ENCODE measurements around the gene COL20A1.

Gene COL20A1

DNA sequence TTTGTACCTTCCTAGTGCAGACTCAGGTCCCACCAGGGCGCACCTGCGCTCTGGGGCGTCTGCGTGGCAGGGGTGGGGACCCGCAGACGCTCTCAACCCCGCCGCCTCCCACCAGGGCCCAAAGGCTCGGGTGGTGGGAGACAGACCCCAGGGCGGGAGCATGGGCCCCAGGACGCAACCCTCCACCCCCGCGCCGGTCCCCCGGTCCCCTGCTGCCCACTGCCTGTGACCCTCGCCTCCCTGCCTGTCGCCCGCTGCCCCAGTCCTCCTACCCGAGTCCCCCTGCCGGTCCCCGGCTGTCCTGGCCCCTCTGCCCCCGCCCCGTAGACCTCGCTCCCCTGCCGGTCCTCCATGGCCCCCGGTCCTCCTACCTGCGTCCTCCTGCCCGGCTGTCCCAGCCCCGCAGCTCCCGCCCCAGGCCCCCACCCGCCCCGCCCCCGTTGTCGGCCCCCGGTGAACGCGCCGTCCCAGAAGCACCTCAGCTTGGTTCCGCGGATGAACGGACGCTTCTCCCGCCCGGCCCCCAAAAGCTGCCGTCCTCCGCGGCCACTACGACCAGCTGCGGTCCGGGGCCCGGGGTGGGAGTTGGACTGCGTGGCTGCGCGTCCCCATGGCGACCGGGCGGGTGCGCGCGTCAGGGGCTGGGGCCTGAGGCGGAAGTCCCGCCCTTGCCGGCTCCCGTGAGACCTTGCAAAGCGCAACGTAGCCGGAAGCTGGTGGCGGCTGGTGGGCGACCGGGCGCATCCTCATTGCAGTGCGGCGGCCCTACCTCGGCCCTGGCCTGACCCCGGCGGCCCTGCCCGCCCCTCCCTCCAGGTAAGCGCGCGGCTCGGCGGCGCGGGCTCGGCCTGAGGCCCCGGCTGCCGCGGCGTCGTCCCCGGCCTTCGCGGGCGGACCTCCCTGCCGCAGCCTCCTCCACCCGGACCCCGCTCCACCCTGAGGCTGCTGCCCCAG is 20.6 kb upstream of the COL20A1 start, which contains the start of gene ARFGAP1:
ARFGAP1 (plus strand) TSS at position 709 of the 954 bp plus-strand sequence. CDS start 2,768 bp downstream, outside the sequence.
- 0 out of 2 replicates have a peak, but pooled peaks cover 4% of the 10 kb centered on the region for H3K4me1 ChIP-seq (ENCODE audit: control insufficient read depth, insufficient read depth, low read length)
- H3K9ac ChIP-seq (ENCODE audit: low read depth, low read length) = peak within 1 kb of the TSS; percentile 63; the same call in 1 of the 2 replicates
- peak within 1 kb of the TSS; percentile 42 for H3K27ac ChIP-seq (ENCODE audit: low read depth, low read length)
- H3K27me3 ChIP-seq (ENCODE audit: control insufficient read depth, insufficient read depth, low read length) = no peaks in the 10 kb centered on the region
- peaks cover 24% of the 10 kb centered on the region for H3K36me3 ChIP-seq (ENCODE audit: control insufficient read depth, insufficient read depth, low read length)
- H3K9me3 ChIP-seq (ENCODE audit: control insufficient read depth, insufficient read depth, low read length) = no peaks in the 10 kb centered on the region
- H3K4me3 ChIP-seq (ENCODE audit: low read depth, low read length) = peak within 1 kb of the TSS; percentile 84

DNA sequence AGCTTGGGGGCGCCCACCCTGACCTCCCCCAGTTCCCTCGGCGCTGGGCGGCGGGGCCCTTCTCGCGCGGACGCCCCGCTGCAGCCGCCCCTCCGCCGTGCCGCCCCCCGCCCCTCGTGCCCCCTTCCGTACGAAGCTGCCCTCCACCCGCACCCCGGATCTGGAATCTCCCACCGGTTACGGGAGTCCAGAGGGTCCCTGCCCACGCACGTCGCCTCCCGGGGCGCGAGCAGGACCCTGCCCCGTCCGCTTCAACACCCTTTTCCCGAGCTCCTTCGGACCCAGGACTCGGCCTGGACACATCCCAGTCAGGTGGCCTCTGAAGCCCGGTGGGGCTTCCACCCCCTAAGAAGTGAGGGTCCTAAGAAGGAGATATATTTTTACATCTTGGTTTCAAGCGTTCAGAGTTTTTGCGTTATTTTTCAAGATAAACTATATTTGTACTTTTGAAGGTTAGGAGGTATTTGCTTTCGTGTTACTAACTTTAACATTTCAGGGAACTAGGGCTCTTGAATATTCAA is 19.9 kb upstream of the COL20A1 start:
- H3K4me1 ChIP-seq (ENCODE audit: control insufficient read depth, insufficient read depth, low read length) = 0 out of 2 replicates have a peak, but pooled peaks cover 4% of the 10 kb centered on the region
- peaks cover 31% of the 10 kb centered on the region for H3K36me3 ChIP-seq (ENCODE audit: control insufficient read depth, insufficient read depth, low read length)
- H3K27me3 ChIP-seq (ENCODE audit: control insufficient read depth, insufficient read depth, low read length) = no peaks in the 10 kb centered on the region
- no peaks in the 10 kb centered on the region for H3K9me3 ChIP-seq (ENCODE audit: control insufficient read depth, insufficient read depth, low read length)
- peak overlapping the region; percentile 42 for H3K27ac ChIP-seq (ENCODE audit: low read depth, low read length)
- H3K4me3 ChIP-seq (ENCODE audit: low read depth, low read length) = peak overlapping the region; percentile 84
- peak overlapping the region; percentile 63; the same call in 1 of the 2 replicates for H3K9ac ChIP-seq (ENCODE audit: low read depth, low read length)

DNA sequence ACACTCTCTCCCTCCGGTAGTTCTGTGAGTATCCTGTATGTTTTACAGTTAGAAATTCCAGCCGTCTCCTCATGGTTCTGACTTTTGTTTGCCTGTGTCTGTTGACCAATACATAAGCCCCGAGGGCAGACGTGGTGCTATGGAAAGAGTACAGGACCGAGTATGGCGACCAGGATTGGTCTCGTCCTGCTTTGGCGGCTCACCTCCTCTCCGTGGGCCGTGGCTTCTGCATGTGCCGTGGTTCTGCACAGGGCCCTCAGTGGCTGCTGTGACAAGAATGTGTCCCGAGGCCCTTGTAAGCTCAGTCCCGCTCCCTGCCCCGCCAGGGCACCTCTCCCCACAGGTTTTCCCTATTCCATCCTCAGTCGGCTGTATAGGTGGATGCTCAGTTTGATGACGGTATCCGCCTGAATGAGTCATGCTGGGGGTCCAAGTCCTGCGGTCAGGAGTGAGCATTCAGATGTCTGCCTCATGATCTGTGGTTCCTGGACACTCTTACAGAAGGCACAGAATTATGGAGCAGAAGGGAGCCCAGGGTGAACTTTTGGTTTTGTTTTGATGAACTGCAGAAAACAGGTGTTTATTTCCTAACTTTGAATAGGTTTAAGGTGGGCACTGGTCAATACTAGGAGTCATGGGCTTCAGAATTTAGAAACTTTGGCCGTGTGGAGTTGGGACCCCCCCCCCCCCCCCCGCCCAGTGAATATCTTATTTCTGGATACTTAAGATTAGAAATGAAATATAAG is 19.2 kb upstream of the COL20A1 start:
- H3K27ac ChIP-seq (ENCODE audit: low read depth, low read length) = no peak overlapping the region
- no peaks in the 10 kb centered on the region for H3K9me3 ChIP-seq (ENCODE audit: control insufficient read depth, insufficient read depth, low read length)
- no peak overlapping the region for H3K9ac ChIP-seq (ENCODE audit: low read depth, low read length)
- H3K4me3 ChIP-seq (ENCODE audit: low read depth, low read length) = peak overlapping the region; percentile 84
- 0 out of 2 replicates have a peak, but pooled peaks cover 4% of the 10 kb centered on the region for H3K4me1 ChIP-seq (ENCODE audit: control insufficient read depth, insufficient read depth, low read length)
- no peaks in the 10 kb centered on the region for H3K27me3 ChIP-seq (ENCODE audit: control insufficient read depth, insufficient read depth, low read length)
- peaks cover 38% of the 10 kb centered on the region for H3K36me3 ChIP-seq (ENCODE audit: control insufficient read depth, insufficient read depth, low read length)

DNA sequence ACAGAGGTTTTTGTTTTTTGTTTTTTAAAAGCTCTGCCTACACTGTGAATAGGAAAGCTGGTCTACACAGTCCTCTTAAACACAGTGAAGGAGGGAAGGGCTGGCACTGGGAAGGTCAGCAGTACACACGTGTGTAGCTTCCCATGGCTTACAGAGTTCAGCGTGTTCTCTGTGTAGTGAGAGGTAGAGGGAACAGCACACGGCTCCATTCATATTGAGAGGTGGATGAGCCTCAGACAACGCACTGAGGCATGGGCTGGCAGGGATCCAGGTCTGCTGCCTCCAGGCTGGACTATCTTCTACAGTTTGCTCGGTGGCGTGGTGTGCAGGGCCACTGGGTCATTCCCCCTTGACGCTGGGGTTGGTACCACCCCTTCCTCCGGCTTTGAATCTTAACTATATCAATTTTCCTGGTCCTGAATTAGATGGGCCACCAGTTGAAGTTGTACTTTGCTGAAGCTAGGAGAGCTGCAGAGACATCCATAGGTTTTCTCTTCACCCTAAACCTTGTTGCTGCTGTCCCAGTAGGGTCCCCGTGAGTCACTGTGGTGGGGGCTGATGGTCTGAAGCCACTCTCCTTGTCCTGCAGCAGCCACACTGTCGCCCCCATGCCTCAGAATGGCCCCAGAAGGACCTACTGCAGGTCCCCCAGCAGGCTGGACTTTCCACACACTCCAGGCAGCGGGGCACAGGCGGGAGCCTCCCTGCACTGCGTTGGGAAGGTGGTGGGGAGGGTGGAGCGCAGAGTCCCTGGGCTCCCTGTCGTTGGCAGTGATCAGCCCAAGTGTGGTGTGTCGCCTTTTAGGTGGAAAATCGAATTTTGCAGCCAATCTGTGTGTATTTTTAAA is 18.4 kb upstream of the COL20A1 start:
- Histone ChIP-seq H3K4me3 (ENCODE audit: low read depth, low read length) (no peak overlapping the region), H3K27ac (ENCODE audit: low read depth, low read length) (no peak overlapping the region), H3K36me3 (ENCODE audit: control insufficient read depth, insufficient read depth, low read length) (peaks cover 45% of the 10 kb centered on the region), H3K4me1 (ENCODE audit: control insufficient read depth, insufficient read depth, low read length) (0 out of 2 replicates have a peak, but pooled peaks cover 4% of the 10 kb centered on the region), H3K27me3 (ENCODE audit: control insufficient read depth, insufficient read depth, low read length) (no peaks in the 10 kb centered on the region), H3K9ac (ENCODE audit: low read depth, low read length) (no peak overlapping the region), H3K9me3 (ENCODE audit: control insufficient read depth, insufficient read depth, low read length) (no peaks in the 10 kb centered on the region)

DNA sequence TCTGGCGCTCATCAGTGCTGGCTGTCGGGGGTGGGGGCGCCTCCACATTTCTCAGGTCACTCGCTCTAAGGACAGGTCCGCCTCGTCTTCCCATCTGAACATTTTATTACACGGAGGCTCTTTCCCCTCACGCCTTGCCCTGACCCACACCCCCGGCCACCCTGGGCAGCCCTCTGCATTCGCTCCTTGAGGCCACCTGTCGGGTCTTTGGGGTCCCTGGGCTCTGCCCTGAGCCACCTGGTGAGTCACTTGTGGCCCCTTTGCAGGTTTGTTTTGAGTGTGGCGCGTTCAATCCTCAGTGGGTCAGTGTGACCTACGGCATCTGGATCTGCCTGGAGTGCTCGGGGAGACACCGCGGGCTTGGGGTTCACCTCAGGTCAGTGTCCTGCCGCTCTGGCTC is 17.2 kb upstream of the COL20A1 start:
- Histone ChIP-seq H3K27ac (ENCODE audit: low read depth, low read length) (no peak overlapping the region), H3K27me3 (ENCODE audit: control insufficient read depth, insufficient read depth, low read length) (no peaks in the 10 kb centered on the region), H3K4me3 (ENCODE audit: low read depth, low read length) (no peak overlapping the region), H3K36me3 (ENCODE audit: control insufficient read depth, insufficient read depth, low read length) (peaks cover 55% of the 10 kb centered on the region), H3K9me3 (ENCODE audit: control insufficient read depth, insufficient read depth, low read length) (no peaks in the 10 kb centered on the region), H3K4me1 (ENCODE audit: control insufficient read depth, insufficient read depth, low read length) (0 out of 2 replicates have a peak, but pooled peaks cover 4% of the 10 kb centered on the region), H3K9ac (ENCODE audit: low read depth, low read length) (no peak overlapping the region)

DNA sequence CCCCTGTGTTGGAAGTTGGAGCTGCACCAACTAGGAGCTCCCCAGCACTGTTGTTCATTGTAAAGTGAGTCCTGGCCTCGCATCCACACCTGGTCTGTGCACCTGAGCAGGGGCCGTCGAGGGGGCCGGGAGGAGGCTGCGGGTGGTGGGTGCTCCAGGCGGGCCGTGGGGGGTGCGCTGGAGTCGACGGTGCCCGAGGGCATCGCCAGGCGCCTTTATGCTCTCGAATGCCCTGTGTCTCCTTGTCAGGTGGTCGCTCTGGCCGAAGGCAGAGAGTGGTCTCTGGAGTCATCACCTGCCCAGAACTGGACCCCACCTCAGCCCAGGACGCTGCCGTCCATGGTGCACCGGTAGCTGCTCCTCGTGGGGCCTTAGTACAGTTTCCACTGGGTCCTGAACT is 16.0 kb upstream of the COL20A1 start:
- Histone ChIP-seq H3K9ac (ENCODE audit: low read depth, low read length) (no peak overlapping the region), H3K4me3 (ENCODE audit: low read depth, low read length) (no peak overlapping the region), H3K9me3 (ENCODE audit: control insufficient read depth, insufficient read depth, low read length) (no peaks in the 10 kb centered on the region), H3K36me3 (ENCODE audit: control insufficient read depth, insufficient read depth, low read length) (peaks cover 64% of the 10 kb centered on the region), H3K27me3 (ENCODE audit: control insufficient read depth, insufficient read depth, low read length) (no peaks in the 10 kb centered on the region), H3K27ac (ENCODE audit: low read depth, low read length) (no peak overlapping the region), H3K4me1 (ENCODE audit: control insufficient read depth, insufficient read depth, low read length) (0 out of 2 replicates have a peak, but pooled peaks cover 4% of the 10 kb centered on the region)

DNA sequence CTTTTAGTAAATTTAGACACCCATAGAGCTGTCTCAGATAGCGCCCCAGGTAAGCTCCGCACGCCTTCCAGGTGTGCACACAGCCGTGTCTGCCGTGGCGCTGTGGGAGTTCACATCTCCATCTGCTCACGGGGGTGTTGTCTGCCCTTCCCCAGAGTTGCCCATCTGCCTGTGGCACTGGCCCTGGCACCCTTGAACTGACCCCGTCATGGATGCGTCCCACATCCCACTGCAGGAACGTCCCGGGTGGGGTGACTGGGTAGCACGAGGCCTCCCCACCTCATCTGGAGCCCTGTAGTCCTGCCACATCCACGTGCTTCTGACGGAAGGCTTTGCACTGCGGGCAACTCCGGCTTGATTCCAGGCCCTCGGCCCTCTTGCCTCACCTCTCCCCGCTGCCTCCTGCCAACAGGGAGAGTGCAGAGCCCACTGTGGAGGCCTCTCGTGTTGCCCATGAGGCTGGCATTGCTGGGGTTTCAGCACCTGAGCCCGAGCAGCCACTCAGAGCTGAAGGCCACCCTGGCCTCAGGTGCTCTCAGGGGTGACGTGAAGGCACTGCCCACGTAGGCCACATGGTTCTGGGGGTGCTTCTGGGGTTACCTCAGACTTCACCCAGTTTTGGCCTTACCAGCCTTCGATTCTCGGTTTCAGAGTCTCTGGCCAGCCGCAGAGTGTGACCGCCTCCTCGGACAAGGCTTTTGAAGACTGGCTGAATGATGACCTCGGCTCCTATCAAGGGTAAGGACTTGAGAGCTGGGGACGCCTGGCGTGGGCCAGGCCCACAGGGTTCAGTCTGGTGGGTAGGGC is 15.3 kb upstream of the COL20A1 start:
- no peaks in the 10 kb centered on the region for H3K27me3 ChIP-seq (ENCODE audit: control insufficient read depth, insufficient read depth, low read length)
- H3K4me3 ChIP-seq (ENCODE audit: low read depth, low read length) = no peak overlapping the region
- peaks cover 70% of the 10 kb centered on the region for H3K36me3 ChIP-seq (ENCODE audit: control insufficient read depth, insufficient read depth, low read length)
- H3K4me1 ChIP-seq (ENCODE audit: control insufficient read depth, insufficient read depth, low read length) = 0 out of 2 replicates have a peak, but pooled peaks cover 4% of the 10 kb centered on the region
- no peaks in the 10 kb centered on the region for H3K9me3 ChIP-seq (ENCODE audit: control insufficient read depth, insufficient read depth, low read length)
- no peak overlapping the region for H3K27ac ChIP-seq (ENCODE audit: low read depth, low read length)
- no peak overlapping the region for H3K9ac ChIP-seq (ENCODE audit: low read depth, low read length)

DNA sequence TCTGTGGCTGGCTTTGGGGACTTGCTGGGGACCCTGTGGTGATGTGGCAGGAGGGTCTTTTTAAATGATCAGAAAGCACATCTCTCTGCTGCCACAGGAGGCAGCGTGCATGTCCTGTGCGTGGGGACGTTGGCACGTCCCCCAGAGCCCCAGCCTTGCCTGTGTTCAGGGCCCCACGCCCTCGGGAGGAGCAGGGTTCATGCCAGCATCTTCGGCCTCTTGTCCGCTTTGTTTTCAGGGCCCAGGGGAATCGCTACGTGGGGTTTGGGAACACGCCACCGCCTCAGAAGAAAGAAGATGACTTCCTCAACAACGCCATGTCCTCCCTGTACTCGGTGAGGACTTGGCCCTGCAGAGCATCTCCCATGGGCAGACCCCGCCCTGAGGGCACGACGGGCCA is 14.3 kb upstream of the COL20A1 start:
- H3K36me3 ChIP-seq (ENCODE audit: control insufficient read depth, insufficient read depth, low read length) = peaks cover 80% of the 10 kb centered on the region
- 0 out of 2 replicates have a peak, but pooled peaks cover 3% of the 10 kb centered on the region for H3K4me1 ChIP-seq (ENCODE audit: control insufficient read depth, insufficient read depth, low read length)
- no peak overlapping the region for H3K4me3 ChIP-seq (ENCODE audit: low read depth, low read length)
- H3K9me3 ChIP-seq (ENCODE audit: control insufficient read depth, insufficient read depth, low read length) = no peaks in the 10 kb centered on the region
- no peaks in the 10 kb centered on the region for H3K27me3 ChIP-seq (ENCODE audit: control insufficient read depth, insufficient read depth, low read length)
- H3K27ac ChIP-seq (ENCODE audit: low read depth, low read length) = no peak overlapping the region
- H3K9ac ChIP-seq (ENCODE audit: low read depth, low read length) = no peak overlapping the region

DNA sequence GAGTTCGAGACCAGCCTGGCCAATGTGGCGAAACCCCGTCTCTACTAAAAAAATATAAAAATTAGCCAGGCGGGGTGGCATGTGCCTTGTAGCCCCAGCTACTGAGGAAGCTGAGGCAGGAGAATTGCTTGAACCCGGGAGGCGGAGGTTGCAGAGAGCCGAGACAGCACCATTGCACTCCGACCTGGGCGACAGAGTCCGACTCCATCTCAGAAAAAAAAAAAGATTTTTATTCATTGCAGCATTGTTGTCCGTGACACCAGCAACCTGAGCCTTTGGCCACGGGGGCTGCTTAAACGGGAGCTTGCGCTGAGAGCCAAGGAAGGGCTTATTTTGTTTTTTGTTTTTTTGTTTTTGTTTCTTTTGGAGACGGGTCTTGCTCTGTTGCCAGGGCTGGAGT is 13.1 kb upstream of the COL20A1 start:
- Histone ChIP-seq H3K27me3 (ENCODE audit: control insufficient read depth, insufficient read depth, low read length) (no peaks in the 10 kb centered on the region), H3K4me1 (ENCODE audit: control insufficient read depth, insufficient read depth, low read length) (no peaks in the 10 kb centered on the region), H3K36me3 (ENCODE audit: control insufficient read depth, insufficient read depth, low read length) (peaks cover 86% of the 10 kb centered on the region), H3K9me3 (ENCODE audit: control insufficient read depth, insufficient read depth, low read length) (no peaks in the 10 kb centered on the region), H3K9ac (ENCODE audit: low read depth, low read length) (no peak overlapping the region), H3K27ac (ENCODE audit: low read depth, low read length) (no peak overlapping the region), H3K4me3 (ENCODE audit: low read depth, low read length) (no peak overlapping the region)

Measured in HUES48 (cell line).